Right forelimb (tissue), 1 donor: Measurements from ENCODE around the gene LLGL2.
"Not testable (repeated sequence)": the region's sequence is repeated elsewhere in the genome, so short reads cannot be mapped to it uniquely, and the experiment has no call there.

Source experiments
- DNase-seq: peaks from one replicate; pipeline ENCODE4 v3.0.0-alpha.2; 2018

Gene LLGL2

DNA sequence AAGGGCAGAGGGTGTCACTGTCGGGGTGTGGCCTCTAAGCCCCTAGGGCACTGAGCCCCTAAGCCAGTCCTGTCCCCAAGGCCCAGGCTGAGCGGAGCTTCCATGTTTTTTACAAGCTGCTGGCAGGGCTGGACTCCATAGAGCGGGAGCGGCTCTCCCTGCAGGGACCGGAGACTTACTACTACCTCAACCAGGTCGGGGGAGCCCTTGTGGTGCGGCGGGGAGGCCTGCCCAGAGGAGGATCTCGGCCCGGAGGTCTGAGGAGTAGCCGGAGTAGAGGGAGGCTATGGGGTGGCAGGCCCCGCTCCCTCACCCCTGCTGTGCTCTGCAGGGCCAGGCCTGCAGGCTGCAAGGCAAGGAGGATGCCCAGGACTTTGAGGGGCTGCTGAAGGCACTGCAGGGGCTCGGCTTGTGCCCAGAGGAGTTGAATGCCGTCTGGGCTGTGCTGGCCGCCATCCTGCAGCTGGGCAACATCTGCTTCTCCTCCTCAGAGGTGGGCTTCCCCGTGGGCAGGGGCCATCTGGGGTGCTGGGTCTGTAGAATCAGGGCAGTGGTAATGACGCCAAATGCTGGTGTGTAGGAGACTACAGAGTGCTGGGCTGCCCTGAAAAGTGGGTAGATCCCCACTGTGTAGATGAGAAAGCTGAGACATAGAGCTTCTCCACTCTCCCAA, 67.0 kb downstream of the LLGL2 start:
- DNase-seq = no peak

DNA sequence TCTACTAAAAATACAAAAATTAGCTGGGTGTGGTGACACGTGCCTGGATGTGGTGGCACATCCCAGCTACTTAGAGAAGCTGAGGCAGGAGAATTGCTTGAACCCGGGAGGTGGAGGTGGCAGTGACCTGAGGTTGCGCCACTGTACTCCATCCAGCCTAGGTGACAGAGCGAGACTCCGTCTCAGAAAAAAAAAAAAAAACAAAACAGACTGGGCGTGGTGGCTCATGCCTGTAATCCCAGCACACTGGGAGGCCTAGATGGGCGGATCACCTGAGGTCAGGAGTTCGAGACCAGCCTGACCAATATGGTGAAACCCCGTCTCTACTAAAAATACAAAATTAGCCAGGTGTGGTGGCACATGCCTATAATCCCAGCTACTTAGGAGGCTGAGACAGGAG, 67.9 kb downstream of the LLGL2 start:
- not testable (repeated sequence) for DNase-seq

DNA sequence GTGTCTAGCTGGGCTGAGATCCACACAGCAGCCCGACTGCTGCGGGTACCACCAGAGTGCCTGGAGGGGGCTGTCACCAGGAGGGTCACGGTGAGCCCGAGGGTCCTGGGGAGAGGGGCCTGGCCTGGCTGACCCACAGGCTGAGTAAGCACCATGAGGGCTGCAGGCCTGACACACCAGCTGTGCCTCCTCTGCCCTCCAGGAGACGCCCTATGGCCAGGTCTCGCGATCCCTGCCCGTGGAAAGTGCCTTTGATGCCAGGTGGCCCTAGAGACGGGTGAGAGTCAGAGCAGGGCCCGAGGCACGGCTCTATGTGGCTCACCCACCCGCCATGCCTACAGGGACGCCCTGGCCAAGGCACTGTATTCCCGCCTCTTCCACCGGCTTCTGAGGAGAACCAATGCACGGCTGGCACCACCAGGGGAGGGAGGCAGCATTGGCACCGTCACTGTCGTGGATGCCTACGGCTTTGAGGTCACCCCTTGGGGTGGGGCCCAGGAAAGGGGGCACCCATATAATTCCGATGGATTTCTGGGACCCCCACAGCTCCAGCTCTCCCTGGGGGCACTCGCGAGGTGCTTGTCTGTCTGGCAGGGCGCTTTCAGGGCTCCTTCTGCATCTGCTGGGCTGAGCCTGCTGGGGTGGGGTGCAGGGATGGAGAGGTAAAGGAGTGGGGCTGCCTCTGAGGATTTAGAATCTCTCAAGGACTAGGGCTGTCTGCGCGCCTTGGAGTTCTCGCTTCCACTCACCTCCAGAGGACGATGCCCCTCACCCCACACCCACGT, 69.2 kb downstream of the LLGL2 start:
- no peak for DNase-seq

DNA sequence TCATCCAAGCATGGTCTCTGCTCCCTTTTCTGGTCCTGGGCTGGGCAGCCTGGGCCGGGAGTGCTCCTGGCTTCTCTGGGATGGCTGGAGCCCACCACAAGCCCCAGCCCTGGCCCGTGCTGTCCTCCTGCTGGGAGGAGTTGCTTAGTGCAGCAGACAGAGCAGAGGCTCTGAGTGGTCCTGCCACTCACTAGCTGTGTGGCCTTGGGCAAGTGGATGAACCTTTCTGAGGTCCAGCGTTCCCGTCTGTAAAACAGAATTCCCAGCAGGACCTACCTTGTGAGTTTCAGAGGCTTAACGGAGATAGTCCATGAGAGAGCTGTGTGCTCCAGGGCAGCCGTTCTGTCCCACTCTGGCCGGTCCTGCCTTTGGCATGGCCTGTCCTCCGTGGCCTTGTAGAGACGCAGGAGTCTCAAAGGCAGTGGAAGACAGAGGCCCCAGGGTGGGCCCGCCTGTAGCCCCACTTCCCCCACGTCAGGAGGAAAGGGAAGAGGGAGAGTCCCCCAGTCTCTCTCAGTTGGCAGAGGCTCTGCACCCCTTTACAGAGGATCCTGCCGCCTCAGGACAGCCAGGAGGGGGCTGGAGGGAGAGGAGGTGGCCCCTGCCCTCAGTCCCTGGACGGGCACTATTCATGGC, 69.9 kb downstream of the LLGL2 start:
- DNase-seq = no peak

DNA sequence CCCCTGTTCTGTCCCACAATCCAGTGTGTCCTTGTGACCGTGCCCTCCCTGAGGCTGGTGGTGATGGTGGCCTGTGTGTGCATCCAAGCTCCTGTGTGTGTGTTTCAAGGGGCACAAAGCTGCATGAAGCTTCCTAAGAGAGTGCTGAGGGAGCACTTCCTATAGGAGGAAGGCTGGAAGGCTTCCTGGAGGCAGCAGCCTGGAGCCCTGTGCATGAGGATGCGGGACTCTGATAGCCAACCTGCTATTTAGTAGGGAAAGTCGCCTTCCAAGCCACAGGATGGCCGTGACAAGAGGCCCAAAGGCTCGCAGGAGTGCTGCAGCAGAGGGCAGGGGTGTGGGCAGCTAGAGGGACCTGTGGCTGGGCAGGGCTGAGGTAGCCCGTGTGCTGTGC, 70.4 kb downstream of the LLGL2 start:
- no peak for DNase-seq

DNA sequence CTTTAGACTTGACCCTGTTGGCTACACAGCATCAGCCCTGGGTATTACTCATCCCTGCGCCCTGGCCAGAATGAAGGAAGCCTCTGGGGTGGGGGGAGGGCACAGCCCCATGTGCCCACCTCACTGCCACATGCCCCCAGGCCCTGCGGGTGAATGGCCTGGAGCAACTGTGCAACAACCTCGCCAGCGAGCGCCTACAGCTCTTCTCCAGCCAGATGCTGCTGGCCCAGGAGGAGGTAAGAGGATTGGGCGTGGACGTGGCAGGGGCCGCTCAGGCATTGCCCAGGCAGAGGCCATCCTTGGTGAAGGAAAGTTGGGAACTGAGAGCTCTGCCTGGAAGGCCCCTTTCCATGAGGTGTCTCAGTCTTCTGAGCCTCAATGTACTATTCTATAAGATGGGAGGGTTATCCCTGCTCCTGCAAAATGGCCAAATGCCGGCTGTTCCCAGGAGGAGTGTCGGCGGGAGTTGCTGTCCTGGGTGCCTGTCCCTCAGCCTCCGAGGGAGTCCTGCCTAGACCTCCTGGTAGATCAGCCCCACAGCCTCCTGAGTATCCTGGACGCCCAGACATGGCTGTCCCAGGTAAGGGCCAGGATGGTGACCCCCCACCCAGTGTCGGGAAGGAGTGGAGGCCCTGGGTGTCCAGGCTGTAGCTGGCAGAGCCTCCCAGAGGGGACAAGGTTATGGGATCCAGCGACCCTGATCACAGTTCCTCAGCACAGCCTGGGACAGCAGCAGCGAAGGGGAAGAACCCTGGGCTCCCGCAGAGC, 71.0 kb downstream of the LLGL2 start:
- DNase-seq = no peak

DNA sequence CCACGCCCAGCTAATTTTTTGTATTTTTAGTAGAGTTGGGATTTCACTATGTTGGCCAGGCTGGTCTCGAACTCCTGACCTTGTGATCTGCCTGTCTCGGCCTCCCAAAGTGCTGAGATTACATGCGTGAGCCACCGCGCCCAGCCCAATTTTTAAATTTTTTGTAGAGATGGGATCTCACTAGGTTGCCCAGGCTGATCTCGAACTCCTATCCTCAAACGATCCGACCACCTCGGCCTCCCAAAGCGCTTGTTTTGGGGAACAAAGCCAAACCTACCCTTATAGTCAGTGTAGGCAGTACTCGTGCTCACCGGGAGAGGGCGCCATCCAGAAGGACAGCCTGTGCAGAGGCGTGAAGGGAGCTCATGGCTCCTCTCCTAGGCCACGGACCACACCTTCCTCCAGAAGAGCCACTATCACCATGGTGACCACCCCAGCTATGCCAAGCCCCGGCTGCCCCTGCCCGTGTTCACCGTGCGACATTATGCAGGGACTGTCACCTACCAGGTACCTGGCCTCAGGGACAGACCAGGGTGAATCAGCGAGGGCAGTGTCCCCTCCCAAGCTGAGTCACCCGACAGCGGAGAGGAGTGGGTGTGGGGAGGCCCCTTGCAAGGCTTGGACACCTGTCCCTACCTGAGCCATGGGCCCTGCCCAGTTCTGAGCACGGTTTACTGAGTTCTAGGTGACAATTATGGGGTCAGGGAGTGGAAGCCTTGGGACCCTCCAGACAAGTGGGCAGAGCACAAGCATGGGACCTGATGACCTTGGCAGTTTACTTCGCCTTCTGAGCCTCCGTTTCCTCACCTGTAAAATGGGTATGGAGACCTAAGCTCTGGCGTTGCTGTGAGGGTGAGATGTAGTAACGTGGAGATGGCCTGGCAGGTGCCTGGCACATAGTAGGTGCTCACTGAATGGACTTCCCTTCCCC, 75.8 kb downstream of the LLGL2 start:
- DNase-seq = no peak

DNA sequence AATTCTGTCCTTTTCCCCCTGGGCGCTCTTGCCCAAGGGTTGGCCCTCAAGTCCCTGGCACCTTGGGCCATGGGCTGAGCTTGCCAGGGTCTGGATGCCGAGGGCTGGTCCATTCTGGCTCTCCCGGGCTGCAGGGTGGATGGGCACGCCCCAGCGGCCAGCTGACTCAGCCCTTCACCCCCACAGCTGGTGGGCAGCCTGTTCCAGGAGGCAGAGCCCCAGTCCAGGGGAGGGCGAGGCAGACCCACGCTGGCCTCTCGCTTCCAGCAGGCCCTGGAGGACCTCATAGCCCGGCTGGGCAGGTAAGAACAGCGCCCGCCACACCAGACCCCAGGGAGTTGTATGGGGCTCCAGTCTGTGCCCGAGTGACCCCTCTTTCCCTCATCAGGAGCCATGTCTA, 77.1 kb downstream of the LLGL2 start:
- DNase-seq = no peak

DNA sequence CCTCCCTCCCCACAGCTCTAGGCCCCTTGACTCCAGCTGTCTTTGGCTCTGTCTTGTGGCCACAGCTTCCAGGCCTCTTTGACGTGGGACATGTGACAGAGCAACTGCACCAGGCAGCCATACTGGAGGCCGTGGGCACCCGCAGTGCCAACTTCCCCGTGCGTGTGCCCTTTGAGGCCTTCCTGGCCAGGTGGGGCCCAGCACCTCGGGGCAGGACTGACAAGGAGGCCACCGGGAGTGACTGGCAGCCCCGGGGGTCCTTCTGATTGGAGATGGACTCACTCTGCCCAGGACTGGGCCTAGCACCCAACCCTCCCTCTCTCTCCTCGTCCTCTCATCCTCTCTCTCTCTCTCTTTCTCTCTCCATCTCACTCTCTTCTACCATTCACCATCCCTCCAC, 77.6 kb downstream of the LLGL2 start:
- DNase-seq = no peak

DNA sequence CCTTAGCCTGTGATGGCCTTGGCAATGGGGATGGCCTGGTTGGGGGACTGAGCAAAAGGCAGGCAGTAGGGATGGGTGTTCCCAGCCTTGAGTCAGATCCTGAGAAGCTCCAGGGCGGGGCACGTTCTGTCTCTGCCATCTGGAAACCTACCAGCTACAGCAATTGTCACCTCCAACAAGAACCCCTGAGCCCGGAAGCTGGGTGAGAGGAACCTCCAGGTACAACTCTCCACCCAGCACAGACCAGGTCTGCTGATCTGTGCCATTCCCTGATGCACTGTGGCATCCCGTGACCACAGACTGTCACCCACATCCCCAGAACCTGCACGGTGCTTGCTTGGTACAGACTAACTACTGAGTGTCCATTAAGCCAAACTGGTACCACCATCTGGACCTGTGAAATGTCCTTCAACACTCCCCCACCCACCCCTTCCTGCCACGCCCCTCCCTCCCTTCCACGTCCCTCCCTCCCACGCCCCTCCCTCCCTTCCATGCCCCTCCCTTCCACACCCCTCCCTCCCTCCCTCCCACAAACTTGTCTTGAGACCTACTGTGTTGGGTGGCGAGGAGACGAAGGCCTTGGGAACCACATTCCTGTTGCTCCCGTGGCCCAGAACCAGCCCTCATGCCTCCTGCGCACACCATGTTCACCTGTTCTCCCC, 78.7 kb downstream of the LLGL2 start:
- DNase-seq = no peak

DNA sequence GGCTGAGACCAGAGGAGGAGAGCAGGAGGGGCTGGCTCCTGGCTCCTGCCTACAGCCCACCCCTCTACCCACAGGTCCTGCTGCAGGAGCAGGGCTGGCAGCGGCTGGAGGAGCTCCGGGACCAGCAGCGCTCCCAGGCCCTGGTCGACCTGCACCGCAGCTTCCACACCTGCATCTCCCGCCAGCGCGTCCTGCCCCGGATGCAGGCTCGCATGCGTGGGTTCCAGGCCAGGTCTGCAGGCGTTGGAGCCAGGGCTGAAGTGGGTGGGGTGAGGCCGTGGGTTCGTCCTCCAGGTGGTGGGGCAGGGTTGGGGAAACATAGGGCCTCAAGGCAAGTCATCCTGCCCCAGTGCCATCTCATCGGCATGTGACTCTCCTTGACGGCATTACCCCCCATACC, 80.3 kb downstream of the LLGL2 start:
- no peak for DNase-seq

DNA sequence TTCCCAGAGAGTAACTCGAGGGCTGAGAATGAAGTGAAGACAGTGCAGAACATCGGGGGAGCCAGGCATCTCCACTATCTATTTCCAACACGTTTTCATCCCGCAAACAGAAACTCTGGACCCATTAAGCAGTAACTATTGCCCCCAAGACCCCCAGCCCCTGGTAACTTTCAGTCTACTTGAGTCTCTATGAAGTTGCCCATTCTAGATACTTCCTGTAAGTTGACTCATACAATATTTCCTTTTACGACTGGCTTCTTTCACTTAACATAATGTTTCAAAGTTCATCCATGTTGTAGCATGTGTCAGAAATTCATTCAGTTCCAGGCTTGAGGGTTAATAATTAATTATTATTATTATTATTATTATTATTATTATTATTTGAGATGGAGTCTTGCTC, 81.6 kb downstream of the LLGL2 start:
- DNase-seq = no peak

DNA sequence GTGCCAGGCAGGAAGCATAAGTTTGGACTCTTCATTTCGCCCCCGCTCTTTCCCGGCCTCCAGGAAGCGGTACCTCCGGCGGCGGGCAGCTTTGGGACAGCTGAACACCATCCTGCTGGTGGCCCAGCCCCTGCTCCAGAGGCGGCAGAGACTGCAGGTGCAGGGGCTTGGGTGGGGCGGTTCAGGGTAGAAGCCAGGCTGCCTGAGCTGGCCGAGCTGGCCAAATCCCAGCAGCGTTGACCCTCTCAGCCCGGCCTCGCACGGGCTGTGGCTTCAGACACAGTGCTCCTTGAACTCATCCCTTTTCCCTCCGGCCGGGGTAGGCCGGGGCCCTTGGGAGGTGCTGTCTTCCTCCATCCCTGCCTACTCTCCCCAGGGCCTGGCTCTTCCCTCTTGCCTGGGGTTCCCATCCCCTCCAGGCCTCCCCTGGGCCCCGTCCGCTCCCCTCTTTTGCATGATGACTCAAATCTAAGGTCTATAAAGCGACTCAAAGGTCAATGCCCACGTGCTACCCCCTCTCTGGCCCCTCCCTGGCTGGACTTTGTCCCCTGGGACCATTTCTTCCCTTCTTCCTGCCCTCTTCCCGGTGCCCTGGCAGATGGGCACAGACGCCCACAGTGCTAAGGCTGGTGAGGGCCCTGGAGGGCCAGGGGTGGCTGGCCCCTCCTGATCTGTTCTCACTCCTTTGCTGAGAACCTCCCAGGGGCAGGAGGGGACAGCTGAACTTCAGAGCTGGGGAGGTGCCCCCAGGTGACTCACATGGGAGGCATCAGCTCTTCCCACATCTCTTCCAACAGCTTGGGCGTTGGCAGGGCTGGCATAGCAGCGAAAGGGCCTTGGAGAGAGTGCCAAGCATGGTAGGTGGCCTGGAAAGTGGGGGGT, 84.8 kb downstream of the LLGL2 start:
- no peak for DNase-seq

DNA sequence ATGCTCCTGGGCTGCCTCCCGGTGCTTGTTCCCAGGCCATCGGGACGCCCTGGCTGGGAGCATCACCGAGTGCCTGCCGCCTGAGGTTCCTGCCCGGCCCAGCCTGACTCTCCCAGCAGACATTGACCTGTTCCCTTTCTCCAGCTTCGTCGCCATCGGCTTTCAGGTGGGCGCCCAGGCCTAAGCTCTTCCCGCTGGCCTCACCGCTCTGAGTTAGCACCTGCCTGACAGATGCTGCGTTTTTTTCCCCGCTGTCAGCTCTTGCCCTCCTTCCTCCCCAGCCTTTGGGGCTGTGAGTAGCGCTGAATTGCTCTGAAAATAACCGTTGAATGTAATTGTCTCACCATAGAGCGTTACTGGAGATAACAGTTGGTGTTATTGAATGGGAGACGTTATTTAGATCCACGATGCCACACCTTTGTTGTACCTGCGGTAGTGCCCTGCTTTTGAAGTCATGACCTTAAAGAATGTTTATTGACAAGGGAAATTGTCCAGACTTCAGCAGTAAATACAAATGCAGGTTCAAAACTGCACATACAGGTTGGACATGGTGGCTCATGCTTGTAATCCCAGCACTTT, 86.4 kb downstream of the LLGL2 start:
- no peak for DNase-seq

DNA sequence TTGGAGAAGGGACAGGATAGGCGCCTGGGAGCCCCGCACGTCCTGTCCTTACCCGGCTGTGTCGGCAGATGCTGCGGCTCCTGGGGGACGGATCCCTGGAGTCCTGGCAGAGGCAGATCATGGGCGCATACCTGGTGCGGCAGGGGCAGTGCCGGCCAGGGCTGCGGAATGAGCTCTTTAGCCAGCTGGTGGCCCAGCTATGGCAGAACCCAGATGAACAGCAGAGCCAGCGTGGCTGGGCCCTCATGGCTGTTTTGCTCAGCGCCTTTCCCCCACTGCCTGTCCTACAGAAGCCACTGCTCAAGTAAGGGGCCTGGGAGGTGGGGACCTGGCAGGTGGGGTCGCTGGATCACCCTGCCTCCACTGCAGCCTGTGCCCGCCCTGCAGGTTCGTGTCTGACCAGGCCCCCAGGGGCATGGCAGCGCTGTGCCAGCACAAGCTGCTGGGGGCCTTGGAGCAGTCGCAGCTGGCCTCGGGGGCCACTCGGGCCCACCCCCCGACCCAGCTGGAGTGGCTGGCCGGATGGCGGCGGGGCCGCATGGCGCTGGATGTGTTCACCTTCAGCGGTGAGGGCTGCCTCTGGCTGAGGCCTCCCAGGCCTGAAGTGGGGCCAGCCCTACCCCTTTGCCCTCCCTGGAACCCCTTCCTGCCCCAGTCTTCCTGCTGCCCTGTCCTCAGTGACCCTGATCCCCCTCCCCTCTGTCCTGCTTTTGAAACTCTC, 87.6 kb downstream of the LLGL2 start:
- DNase-seq = no peak

DNA sequence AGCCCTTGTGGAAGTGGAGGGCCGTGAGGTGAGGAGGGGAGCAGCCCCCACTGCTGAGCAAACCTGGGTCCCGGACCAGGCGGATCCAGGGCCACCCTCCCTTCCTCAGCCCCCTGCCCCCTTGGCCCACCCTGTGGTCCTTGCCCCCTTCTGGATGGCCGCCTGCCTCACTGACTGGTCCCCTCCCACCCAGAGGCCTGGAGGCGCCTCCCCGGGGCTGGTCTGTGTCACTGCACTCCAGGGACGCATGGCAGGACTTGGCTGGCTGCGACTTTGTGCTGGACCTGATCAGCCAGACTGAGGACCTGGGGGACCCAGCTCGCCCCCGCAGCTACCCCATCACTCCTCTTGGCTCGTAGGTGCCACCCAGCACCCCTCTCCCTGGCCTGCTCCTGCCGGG, 88.5 kb downstream of the LLGL2 start:
- DNase-seq = no peak

DNA sequence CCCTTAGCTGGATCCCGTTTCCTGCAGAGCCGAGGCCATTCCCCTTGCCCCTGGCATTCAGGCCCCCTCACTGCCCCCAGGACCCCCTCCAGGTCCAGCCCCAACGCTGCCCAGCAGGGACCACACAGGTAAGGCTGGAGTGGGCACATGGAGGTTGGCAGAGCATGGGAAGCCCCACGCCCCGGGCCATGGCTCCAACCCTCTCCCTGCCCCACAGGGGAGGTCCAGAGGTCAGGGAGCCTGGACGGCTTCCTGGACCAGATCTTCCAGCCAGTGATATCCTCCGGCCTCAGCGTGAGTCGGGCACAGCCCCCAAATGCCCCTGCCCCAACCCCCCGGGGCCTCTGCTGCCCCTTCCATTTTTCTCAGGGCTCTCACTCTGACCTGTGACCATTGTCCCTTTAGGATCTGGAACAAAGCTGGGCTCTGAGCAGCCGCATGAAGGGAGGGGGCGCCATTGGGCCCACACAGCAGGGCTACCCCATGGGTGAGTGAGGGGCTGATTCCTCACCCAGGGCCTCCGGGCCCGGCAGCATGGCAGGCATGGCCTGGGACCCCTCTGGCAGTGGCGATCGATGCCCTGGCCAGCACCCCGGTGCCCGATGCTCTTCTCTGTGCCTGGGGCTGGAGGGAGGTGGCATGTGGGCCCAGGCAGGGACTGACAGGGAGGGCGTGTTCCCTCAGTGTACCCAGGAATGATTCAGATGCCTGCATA, 89.2 kb downstream of the LLGL2 start:
- DNase-seq = no peak

DNA sequence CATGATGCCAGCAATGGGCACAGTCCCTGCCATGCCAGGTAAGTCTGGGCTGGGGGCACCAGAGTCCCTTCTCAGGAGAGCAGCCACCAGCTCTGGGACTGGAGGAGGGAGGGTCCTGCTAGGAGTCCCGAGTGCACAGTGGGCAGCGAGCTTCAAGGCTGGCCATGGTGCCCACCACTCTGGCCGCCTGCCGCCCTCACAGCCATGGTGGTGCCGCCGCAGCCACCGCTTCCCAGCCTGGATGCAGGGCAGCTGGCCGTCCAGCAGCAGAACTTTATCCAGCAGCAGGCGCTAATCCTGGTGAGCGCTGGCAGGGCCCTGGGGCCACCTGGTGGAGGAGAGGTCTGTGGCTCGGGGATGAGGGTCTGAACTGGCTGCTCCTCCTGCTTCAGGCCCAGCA, 89.8 kb downstream of the LLGL2 start:
- DNase-seq = no peak
